ENCODE data around the gene AP2A1. TPM values are rescaled to one million over a fixed set of nuclear protein-coding genes. Genes with fewer than 3 reads are reported as not detected.

AP2A1 gene
- total and polyA plus RNA-seq, 10 of the 15 experiments (the other 5 are each of a cell fraction or from before 2014, with no cell fraction given), result 0.68 to 78.8 (median 33.8) TPM

DNA sequence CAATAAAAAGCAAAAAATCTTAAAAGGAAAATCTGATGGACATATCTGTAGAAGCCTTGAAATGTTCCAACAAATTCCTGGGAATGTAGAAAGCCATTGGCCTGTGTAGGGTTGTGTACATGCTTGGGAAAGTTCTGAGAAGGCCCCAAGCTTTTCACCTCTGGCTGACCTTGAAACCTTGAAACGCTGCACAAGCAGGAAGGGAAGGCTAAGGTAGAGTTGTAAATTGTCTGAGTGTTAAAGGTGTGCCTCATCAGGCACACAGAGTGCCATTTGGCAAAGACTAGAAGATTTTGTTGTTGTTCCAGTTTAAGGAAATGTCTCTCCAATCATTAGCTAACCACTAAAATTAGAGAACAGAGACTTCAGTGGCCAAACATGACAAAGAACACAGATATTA, 14.1 kb upstream of the AP2A1 start (continued):
- TF ChIP-seq USF1 (IDR thresholded peaks at IDR 0.05; ENCODE audit: borderline replicate concordance, extremely low read length, insufficient read depth, low read depth, low read length), result no peak
- TF ChIP-seq FOXM1 (IDR thresholded peaks at IDR 0.05; ENCODE audit: low read depth, low read length), result no peak
- TF ChIP-seq PML (IDR thresholded peaks at IDR 0.05; ENCODE audit: low read length), result no peak
- TF ChIP-seq, protein P1, sequence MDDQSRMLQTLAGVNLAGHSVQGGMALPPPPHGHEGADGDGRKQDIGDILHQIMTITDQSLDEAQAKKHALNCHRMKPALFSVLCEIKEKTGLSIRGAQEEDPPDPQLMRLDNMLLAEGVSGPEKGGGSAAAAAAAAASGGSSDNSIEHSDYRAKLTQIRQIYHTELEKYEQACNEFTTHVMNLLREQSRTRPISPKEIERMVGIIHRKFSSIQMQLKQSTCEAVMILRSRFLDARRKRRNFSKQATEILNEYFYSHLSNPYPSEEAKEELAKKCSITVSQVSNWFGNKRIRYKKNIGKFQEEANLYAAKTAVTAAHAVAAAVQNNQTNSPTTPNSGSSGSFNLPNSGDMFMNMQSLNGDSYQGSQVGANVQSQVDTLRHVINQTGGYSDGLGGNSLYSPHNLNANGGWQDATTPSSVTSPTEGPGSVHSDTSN (IDR thresholded peaks at IDR 0.05; ENCODE audit: insufficient replicate concordance, low read depth, low read length), result no peak
- no peak for TF ChIP-seq POLR2AphosphoS5 (IDR thresholded peaks at IDR 0.05; ENCODE audit: low read length)

DNA sequence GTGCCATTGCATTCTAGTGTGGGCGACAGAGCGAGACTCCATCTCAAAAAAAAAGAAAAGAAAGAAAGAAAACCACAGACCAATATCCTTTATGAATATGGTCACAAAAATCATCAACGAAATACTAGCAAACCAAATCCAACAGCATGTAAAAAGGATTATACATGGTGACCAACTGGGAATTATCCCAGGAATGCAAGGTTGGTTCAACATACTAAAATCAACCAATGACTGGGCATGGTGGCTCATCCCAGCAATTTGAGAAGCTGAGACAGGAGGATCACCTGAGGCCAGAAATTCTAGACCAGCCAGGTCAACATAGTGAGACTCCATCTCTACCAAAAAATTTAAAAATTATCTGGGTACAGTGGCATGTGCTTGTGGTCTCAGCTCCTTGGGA, 10.8 kb upstream of the AP2A1 start:
- no peaks in the 10 kb centered on the region for H4K20me1 ChIP-seq (ENCODE audit: control insufficient read depth, insufficient read depth)
- FAIRE-seq, result no peak
- H3K4me2 ChIP-seq (ENCODE audit: control insufficient read depth, insufficient read depth), result no peak overlapping the region
- in situ Hi-C loops (cut with MboI) (no loop called here), intact Hi-C loops (cut with micrococcal nuclease; ENCODE audit: unreplicated experiment) (no loop called here)
- no peaks in the 10 kb centered on the region for H3K4me1 ChIP-seq (ENCODE audit: control insufficient read depth, insufficient read depth, low read length)
- no peaks in the 10 kb centered on the region for H3K79me2 ChIP-seq (ENCODE audit: control insufficient read depth, insufficient read depth, low read length)
- H3K9me3 ChIP-seq (replicated peaks; ENCODE audit: control insufficient read depth, insufficient read depth, low read length), result peaks cover 4% of the 10 kb centered on the region; the same call in 2 of the 3 replicates
- H3K27ac ChIP-seq (ENCODE audit: control insufficient read depth, insufficient read depth), result no peak overlapping the region
- H2AFZ ChIP-seq (ENCODE audit: control insufficient read depth, low read depth, low read length), result no peak overlapping the region
- no peak for TF ChIP-seq BCL3 (IDR thresholded peaks at IDR 0.05; ENCODE audit: borderline replicate concordance, insufficient read depth, low read depth, low read length, poor library complexity, severe bottlenecking)
- no peak for ATAC-seq
- WGBS (ENCODE audit: insufficient coverage, insufficient replicate concordance, low lambda C conversion rate, missing lambda C conversion rate), result 0% methylated on average over 1 of the region's 3 CpGs
- BruUV-seq (replicated peaks), result no TSS peak
- ChIA-PET CTCF (interaction anchor here (1.3 kb wide), 1 partner anchor 38 kb away, joined by 3 read pairs; no protein-coding TSS in a partner anchor), POLR2A (interaction anchor here (0.5 to 0.9 kb wide), 3 partner anchors 16 to 24 kb away, joined by 3 to 6 read pairs (median 5); no protein-coding TSS in a partner anchor), RAD21 (ENCODE audit: unreplicated experiment) (no interaction called here), SMC1A (ENCODE audit: uncharacterized antibody, unreplicated experiment) (no interaction called here)
- no peak overlapping the region for H3K9ac ChIP-seq (ENCODE audit: control insufficient read depth, insufficient read depth, low read length)
- no peak overlapping the region for H3K4me3 ChIP-seq
- no peaks in the 10 kb centered on the region for H3K36me3 ChIP-seq (ENCODE audit: control insufficient read depth in 2 of 2, insufficient read depth in 2 of 2, low read length in 1 of 2)
- H3K27me3 ChIP-seq (replicated peaks in 1 of 2; ENCODE audit: control insufficient read depth in 2 of 2, insufficient read depth in 2 of 2, low read length in 1 of 2), result no peaks in the 10 kb centered on the region
- DNase-seq (ENCODE audit: low read depth, low spot score), result no peak

All from GM12878 (cell line).